Measurements from ENCODE around the gene PROKR1.
A peak's percentile ranks its signal among the peaks of the same experiment; 100 is the strongest.
"Not testable (repeated sequence)": the region's sequence is repeated elsewhere in the genome, so short reads cannot be mapped to it uniquely, and the experiment has no call there.

PROKR1 gene

DNA sequence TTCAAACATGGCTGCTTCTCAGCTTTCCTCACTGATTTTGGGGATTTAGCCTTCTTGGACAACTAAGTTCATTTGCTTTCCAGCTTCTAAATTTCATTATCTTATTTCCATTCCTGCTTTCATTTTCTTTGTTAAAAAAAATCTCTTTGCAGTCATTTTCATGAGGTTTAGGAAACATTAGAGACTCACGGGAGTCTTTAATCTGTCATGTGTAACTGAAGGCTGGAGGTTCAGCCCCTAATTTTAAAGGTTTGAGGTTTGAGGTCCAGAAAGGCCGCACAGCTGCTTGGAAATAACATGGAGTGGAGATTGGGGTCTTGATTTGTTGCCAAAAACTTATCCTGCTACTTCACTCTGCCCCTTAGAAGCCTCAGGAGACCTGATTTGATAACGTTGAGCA lies 30.3 kb downstream of the PROKR1 start:
- H3K4me2 ChIP-seq: no peak overlapping the region
- no peaks in the 10 kb centered on the region for H3K27me3 ChIP-seq (ENCODE audit: insufficient read depth, low read depth)
- no peaks in the 10 kb centered on the region for H3K36me3 ChIP-seq (ENCODE audit: insufficient read depth)
- H3K9ac ChIP-seq: no peak overlapping the region
- H3K4me3 ChIP-seq (IDR thresholded peaks at IDR 0.05; ENCODE audit: insufficient read depth, low read depth, low read length): no peak overlapping the region
- TF ChIP-seq, protein P1, sequence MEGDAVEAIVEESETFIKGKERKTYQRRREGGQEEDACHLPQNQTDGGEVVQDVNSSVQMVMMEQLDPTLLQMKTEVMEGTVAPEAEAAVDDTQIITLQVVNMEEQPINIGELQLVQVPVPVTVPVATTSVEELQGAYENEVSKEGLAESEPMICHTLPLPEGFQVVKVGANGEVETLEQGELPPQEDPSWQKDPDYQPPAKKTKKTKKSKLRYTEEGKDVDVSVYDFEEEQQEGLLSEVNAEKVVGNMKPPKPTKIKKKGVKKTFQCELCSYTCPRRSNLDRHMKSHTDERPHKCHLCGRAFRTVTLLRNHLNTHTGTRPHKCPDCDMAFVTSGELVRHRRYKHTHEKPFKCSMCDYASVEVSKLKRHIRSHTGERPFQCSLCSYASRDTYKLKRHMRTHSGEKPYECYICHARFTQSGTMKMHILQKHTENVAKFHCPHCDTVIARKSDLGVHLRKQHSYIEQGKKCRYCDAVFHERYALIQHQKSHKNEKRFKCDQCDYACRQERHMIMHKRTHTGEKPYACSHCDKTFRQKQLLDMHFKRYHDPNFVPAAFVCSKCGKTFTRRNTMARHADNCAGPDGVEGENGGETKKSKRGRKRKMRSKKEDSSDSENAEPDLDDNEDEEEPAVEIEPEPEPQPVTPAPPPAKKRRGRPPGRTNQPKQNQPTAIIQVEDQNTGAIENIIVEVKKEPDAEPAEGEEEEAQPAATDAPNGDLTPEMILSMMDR (conservative IDR thresholded peaks at IDR 0.05; ENCODE audit: low read depth, low read length): no peak
- no peaks in the 10 kb centered on the region for H4K20me1 ChIP-seq (ENCODE audit: insufficient read depth)
- no peak overlapping the region for H2AFZ ChIP-seq (ENCODE audit: low read depth)
- H3K27ac ChIP-seq: no peak overlapping the region
- H3K79me2 ChIP-seq (ENCODE audit: insufficient read depth, low read depth): no peaks in the 10 kb centered on the region
- no peaks in the 10 kb centered on the region for H3K4me1 ChIP-seq (ENCODE audit: low read depth, poor library complexity, severe bottlenecking)

DNA sequence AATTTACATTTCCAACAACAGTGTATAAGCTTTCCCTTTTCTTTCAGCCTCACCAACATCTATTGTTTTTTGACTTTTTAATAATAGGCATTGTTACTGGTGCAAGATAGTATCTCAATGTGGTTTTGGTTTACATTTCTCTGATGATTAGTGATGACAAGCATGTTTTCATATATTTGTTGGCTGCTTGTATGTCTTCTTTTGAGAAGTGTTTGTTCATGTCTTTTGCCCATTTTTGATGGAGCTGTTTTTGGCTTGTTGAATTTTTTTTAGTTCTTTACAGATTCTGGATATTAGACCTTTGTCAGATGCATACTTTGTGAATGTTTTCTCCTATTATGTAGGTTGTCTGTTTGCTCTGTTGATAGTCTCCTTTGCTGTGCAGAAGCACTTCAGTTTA lies 32.1 kb downstream of the PROKR1 start:
- Histone ChIP-seq H3K4me3 (IDR thresholded peaks at IDR 0.05; ENCODE audit: insufficient read depth, low read depth, low read length) (no peak overlapping the region), H2AFZ (ENCODE audit: low read depth) (no peak overlapping the region), H3K4me1 (ENCODE audit: low read depth, poor library complexity, severe bottlenecking) (no peaks in the 10 kb centered on the region), H3K4me2 (no peak overlapping the region), H3K9ac (no peak overlapping the region), H3K79me2 (ENCODE audit: insufficient read depth, low read depth) (no peaks in the 10 kb centered on the region), H3K27ac (no peak overlapping the region), H3K27me3 (ENCODE audit: insufficient read depth, low read depth) (no peaks in the 10 kb centered on the region), H3K36me3 (ENCODE audit: insufficient read depth) (no peaks in the 10 kb centered on the region), H4K20me1 (ENCODE audit: insufficient read depth) (no peaks in the 10 kb centered on the region)
- TF ChIP-seq, protein P1 (conservative IDR thresholded peaks at IDR 0.05; ENCODE audit: low read depth, low read length): no peak

DNA sequence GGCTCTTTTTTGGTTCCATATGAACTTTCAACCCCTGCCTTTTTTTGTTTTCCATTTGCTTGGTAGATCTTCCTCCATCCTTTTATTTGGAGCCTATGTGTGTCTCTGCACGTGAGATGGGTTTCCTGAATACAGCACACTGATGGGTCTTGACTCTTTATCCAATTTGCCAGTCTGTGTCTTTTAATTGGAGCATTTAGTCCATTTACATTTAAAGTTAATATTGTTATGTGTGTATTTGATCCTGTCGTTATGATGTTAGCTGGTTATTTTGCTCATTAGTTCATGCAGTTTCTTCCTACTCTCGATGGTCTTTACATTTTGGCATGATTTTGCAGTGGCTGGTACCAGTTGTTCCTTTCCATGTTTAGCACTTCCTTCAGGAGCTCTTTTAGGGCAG lies 34.5 kb downstream of the PROKR1 start:
- not testable (repeated sequence) for H3K36me3 ChIP-seq (ENCODE audit: insufficient read depth)

DNA sequence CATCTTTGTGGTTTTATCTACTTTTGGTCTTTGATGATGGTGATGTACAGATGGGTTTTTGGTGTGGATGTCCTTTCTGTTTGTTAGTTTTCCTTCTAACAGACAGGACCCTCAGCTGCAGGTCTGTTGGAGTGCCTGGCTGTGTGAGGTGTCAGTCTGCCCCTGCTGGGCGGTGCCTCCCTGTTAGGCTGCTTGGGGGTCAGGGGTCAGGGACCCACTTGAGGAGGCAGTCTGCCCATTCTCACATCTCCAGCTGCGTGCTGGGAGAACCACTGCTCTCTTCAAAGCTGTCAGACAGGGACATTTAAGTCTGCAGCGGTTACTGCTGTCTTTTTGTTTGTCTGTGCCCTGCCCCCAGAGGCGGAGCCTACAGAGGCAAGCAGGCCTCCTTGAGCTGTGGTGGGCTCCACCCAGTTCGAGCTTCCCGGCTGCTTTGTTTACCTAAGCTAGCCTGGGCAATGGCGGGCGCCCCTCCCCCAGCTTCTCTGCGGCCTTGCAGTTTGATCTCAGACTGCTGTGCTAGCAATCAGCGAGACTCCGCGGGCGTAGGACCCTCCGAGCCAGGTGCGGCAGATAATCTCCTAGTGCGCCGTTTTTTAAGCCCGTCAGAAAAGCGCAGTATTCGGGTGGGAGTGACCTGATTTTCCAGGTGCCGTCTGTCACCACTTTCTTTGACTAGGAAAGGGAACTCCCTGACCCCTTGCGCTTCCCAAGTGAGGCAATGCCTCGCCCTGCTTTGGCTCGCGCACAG lies 36.0 kb downstream of the PROKR1 start:
- not testable (repeated sequence) for H4K20me1 ChIP-seq (ENCODE audit: insufficient read depth); H3K36me3 ChIP-seq (ENCODE audit: insufficient read depth); H3K27me3 ChIP-seq (ENCODE audit: insufficient read depth, low read depth); H3K79me2 ChIP-seq (ENCODE audit: insufficient read depth, low read depth); H3K4me3 ChIP-seq (IDR thresholded peaks at IDR 0.05; ENCODE audit: insufficient read depth, low read depth, low read length); H3K4me1 ChIP-seq (ENCODE audit: low read depth, poor library complexity, severe bottlenecking)
- peak overlapping the region; percentile 58; the same call in 1 of the 2 replicates for H3K27ac ChIP-seq
- H3K4me2 ChIP-seq: peak overlapping the region; percentile 11; the same call in 1 of the 2 replicates
- peak overlapping the region; percentile 39 for H2AFZ ChIP-seq (ENCODE audit: low read depth)
- peak overlapping the region; percentile 57; the same call in 1 of the 2 replicates for H3K9ac ChIP-seq

More for the DNA sequence above, 34.5 kb downstream of the PROKR1 start:
- not testable (repeated sequence) for H3K4me3 ChIP-seq (IDR thresholded peaks at IDR 0.05; ENCODE audit: insufficient read depth, low read depth, low read length); H3K9ac ChIP-seq; H2AFZ ChIP-seq (ENCODE audit: low read depth); H3K27ac ChIP-seq; H3K79me2 ChIP-seq (ENCODE audit: insufficient read depth, low read depth); H3K27me3 ChIP-seq (ENCODE audit: insufficient read depth, low read depth); H3K4me1 ChIP-seq (ENCODE audit: low read depth, poor library complexity, severe bottlenecking); H4K20me1 ChIP-seq (ENCODE audit: insufficient read depth); H3K4me2 ChIP-seq

DNA sequence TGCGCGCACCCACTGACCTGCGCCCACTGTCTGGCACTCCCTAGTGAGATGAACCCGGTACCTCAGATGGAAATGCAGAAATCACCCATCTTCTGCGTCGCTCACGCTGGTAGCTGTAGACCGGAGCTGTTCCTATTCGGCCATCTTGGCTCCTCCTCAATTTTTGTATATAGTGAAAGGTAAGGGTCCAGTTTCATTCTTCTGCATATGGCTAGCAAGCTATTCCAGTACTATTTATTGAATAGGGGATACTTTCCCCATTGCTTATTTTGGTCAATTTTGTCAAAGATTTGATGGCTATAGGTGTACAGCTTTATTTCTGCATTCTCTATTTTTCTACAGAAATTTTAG lies 36.5 kb downstream of the PROKR1 start:
- H3K4me2 ChIP-seq: peak overlapping the region; percentile 56
- not testable (repeated sequence) for H3K36me3 ChIP-seq (ENCODE audit: insufficient read depth); H4K20me1 ChIP-seq (ENCODE audit: insufficient read depth); H3K4me1 ChIP-seq (ENCODE audit: low read depth, poor library complexity, severe bottlenecking); H3K27me3 ChIP-seq (ENCODE audit: insufficient read depth, low read depth); H3K4me3 ChIP-seq (IDR thresholded peaks at IDR 0.05; ENCODE audit: insufficient read depth, low read depth, low read length); H3K79me2 ChIP-seq (ENCODE audit: insufficient read depth, low read depth)
- H3K27ac ChIP-seq: peak overlapping the region; percentile 58; the same call in 1 of the 2 replicates
- peak overlapping the region; percentile 57; the same call in 1 of the 2 replicates for H3K9ac ChIP-seq
- peak overlapping the region; percentile 39 for H2AFZ ChIP-seq (ENCODE audit: low read depth)

DNA sequence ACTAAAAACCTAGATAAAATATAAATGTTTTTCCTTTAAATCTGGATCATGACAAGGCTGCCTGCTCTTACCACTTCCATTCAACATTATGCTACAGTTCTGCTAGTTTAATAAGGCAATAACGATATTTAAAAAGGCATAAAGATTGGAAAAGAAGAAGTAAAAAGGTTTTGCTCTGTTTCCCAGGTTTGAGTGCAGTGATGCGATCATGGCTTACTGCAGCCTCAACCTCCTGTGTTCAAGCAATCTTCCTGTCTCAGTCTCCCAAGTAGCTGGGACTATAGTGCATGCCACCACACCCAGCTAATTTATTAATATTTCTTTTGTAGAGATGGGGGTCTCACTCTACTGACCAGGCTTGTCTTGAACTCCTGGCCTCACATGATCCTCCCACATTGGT lies 40.8 kb downstream of the PROKR1 start:
- TF ChIP-seq, protein P1 (conservative IDR thresholded peaks at IDR 0.05; ENCODE audit: low read depth, low read length): no peak
- no peak overlapping the region for H3K9ac ChIP-seq
- no peak overlapping the region for H2AFZ ChIP-seq (ENCODE audit: low read depth)
- no peaks in the 10 kb centered on the region for H3K36me3 ChIP-seq (ENCODE audit: insufficient read depth)
- no peaks in the 10 kb centered on the region for H4K20me1 ChIP-seq (ENCODE audit: insufficient read depth)
- peaks cover under 1% of the 10 kb centered on the region for H3K4me1 ChIP-seq (ENCODE audit: low read depth, poor library complexity, severe bottlenecking)
- no peak overlapping the region for H3K4me3 ChIP-seq (IDR thresholded peaks at IDR 0.05; ENCODE audit: insufficient read depth, low read depth, low read length)
- H3K27ac ChIP-seq: no peak overlapping the region
- no peaks in the 10 kb centered on the region for H3K79me2 ChIP-seq (ENCODE audit: insufficient read depth, low read depth)
- no peak overlapping the region for H3K4me2 ChIP-seq
- no peaks in the 10 kb centered on the region for H3K27me3 ChIP-seq (ENCODE audit: insufficient read depth, low read depth)

Measured in KMS-11 (cell line).